ENCODE data around the gene ARHGAP45.
"Not testable (repeated sequence)": the region's sequence is repeated elsewhere in the genome, so short reads cannot be mapped to it uniquely, and the experiment has no call there.

ARHGAP45 gene

DNA sequence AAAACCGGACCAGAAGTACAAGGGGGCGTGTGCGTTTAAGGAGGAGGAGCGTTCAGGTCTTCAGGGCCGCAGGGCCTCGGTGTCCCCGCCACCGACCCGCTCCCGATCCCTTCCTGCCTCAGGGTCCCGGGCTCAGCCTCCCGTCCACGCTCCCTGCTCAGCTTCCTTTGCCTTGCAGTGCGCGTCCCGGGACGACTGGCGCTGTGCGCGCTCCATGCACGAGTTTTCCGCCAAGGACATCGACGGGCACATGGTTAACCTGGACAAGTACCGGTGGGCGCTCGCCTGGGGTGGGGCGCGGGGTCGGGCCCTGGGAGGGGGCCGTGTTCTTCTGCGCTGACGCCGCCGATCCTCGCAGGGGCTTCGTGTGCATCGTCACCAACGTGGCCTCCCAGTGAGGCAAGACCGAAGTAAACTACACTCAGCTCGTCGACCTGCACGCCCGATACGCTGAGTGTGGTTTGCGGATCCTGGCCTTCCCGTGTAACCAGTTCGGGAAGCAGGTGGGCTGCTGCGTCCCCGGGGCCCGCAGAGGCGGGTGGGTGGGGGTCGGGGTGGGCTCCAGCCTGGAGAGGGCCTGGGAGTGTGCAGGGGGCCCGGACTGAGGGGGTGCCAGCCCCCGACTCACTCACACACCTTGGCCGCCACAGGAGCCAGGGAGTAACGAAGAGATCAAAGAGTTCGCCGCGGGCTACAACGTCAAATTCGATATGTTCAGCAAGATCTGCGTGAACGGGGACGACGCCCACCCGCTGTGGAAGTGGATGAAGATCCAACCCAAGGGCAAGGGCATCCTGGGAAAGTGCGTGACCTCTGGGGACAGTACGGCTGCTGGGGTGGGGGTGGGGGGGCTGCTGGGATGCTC is 38.3 kb downstream of the ARHGAP45 start:
- peak; percentile 81 for DNase-seq

DNA sequence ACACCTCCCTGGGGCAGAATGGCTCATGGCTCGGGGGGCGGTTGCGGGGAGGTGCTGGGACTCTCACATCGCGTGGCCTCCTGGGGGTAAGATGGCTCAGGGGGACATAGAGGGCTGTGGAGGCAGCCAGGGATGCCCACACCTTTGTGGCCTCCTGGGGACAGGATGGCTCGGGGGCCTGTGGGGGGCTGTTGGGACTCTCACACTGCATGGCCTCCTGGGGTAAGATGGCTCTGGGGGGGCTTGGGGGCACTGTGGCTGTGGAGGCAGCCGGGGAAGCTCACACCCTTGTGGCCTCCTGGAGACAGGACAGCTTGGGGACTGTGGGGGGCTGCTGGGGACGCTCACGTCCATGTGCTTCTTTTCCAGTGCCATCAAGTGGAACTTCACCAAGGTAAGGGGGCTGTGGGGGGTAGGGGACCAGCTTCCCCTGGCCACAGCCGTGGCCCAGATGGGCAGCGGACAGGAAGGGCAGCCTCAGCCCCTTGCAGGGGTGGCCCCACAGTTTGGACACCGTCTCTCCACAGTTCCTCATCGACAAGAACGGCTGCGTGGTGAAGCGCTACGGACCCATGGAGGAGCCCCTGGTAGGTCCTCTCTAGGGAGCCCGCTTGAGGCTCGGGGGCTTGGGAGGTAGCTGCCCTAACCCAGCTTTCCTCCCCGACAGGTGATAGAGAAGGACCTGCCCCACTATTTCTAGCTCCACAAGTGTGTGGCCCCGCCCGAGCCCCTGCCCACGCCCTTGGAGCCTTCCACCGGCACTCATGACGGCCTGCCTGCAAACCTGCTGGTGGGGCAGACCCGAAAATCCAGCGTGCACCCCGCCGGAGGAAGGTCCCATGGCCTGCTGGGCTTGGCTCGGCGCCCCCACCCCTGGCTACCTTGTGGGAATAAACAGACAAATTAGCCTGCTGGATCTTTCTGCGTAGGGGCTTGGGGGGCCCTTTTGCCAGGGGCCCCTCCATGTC is 39.2 kb downstream of the ARHGAP45 start:
- DNase-seq: no peak

DNA sequence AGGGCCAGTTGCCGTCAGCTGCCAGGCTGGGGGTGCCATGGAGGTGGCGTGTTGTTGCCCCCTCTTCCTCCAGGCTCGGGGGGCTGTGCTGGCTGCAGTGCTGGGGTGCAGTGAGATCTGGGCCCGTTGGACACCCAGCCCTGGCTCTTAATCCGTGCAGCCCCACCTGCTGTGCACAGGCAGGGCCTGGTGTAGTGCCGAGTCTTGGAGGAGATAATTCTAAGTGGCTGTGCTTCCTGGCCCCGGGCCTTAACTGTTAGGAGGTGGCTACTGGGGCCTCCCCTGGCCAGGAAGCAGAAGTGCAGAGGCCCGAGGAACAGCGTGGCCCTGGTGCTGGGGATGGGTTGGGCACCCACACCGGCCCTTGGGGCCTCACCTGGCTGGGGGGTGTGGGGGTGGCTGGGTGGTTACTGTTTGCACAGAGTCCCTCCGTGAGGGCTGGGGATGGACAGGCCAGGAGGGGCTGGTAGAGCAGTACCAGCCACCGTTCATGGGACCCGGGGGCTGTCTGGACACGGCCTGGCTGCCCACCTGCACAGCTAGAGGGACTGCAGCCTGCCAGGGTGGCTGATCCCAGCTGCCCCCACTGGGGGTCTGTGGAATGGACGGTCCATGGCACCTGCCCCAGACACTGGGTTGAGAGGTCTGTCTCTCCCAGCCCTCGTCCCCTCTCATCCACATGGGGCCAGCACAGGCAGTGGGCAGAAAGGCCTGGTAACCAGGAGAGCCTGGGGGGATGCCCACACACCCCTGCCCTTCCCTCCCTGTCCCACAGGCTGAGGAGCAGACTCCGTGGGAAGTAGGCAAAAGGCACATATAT is 40.1 kb downstream of the ARHGAP45 start:
- DNase-seq: no peak

DNA sequence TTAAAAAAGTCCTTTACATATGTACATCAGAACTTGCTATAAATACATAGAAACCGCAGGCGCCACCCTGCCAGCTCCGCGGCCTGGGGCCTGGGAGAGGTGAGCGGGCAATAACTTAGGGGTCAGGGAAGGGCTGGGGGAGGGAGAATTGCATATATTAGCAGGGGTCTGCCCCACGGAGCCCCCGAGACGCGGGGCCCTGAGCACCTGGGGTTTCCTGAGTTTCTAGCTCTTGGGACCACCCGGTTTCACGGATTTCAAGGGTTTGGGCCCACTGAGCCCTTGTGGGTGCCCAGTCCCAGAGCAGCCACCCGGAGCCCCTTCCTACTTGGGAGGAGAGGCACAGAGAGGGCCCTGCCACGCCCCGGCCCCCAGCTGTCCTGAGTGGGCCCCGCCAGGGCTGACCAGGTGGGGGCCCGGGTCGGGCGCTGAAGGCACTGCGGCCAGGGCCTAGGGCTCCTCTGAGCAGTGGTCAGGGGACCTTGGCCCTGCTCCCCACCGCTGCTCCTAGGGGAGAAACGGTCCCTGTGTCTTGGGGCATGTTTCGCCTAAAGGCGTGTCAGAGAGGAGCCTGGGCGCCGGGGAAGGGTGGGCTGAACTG is 40.8 kb downstream of the ARHGAP45 start:
- DNase-seq: no peak

DNA sequence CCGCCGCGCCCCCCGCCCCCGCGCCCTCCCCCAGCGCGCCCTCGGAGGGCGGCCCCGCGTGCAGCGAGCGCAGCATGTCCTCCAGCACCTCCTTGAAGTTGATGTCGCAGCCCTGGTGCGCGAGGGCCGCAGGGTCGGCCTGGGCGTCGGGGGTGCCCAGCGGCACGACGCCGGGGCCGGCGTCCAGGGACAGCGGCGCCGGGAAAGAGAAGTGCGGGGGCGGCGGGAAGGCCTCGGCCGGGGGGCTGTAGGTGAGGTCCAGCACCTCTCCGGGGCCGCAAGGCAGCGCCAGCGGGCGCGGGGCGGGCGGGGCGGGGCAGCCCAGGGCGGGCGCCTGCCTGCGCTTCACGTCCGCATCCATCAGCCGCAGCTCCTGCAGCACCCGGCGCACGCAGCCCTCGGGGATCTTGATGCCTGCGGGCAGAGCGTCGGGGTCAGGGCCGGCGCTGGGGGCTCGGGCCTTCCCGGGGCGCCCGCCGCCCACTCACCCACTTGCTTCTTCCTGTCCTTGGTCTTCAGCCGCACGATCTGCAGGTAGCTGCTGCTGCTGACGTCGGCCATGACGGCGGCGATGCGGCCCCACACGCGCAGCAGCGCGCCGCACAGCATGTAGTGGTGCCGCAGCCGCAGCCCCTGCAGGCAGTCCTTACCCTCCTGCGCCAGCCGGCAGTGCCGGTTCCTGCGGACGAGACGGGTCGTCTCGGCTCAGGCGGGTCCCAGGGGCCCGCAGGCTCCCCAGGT is 41.5 kb downstream of the ARHGAP45 start:
- DNase-seq: no peak

DNA sequence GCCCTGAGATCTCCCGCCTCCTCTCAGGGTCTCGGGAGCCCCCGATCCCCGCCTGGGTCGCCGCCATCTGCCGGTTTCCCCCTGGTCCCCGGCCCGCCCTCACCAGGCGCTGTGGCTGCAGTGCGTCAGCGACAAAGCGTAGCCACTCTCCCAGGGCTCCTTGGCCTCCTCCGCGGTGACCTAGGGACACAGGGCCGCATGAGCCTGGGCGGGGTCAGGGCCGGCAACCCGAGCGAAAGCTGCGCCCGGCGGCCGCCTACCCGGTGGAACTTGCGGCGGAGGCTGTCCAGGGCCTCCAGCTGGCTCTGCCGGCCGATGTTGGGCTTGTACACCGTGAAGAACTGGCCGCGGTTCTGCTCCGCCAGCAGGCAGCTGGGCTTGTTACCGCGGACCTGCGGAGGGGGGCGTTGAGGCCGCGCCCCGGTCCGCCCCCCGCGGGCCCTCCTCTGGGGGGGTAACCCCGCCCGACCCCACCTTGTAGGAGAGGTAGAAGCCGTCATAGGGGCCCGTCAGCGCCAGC is 42.1 kb downstream of the ARHGAP45 start:
- no peak for DNase-seq

DNA sequence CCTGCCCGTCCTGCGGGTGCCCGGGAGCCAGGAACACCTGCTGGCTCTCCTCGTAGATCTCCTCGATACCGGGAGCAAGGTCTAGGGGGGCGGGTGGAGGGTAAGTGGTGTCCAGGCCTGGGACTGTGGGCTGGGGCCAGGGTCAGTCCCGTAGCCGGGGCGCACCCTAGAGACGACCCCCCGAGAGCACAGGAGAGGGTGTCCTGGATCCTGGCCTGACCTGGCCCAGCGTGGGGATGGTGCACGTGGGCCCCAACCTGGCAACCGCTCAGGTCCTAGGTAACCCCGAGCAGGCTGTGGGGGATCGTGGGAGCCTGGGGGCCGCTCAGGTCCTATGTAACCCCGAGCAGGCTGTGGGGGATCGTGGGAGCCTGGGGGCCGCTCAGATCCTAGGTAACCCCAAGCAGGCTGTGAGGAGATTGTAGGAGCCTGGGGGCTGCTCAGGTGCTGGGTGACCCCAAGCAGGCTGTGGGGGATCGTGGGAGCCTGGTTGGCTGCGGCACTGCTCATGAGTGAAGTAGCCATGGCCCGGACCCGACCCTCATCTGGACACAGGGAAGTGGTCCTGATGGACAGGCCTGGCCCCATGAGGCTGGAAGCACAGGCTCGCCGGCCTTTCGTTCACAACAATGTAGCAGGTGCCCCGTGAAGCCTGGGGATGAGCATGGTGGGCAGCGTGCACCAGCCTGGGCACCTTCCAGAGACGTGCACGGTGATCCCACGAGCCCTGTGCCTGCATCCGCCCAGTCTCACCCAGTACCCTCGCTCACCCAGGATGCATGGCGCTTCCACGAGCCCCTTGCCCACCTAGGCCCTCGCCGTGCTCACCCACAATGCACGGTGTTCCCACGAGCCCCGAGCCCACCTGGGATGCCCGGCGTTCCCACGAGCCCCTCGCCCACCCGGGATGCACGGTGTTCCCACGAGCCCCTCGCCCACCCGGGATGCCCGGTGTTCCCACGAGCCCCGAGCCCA is 43.0 kb downstream of the ARHGAP45 start:
- DNase-seq: no peak

DNA sequence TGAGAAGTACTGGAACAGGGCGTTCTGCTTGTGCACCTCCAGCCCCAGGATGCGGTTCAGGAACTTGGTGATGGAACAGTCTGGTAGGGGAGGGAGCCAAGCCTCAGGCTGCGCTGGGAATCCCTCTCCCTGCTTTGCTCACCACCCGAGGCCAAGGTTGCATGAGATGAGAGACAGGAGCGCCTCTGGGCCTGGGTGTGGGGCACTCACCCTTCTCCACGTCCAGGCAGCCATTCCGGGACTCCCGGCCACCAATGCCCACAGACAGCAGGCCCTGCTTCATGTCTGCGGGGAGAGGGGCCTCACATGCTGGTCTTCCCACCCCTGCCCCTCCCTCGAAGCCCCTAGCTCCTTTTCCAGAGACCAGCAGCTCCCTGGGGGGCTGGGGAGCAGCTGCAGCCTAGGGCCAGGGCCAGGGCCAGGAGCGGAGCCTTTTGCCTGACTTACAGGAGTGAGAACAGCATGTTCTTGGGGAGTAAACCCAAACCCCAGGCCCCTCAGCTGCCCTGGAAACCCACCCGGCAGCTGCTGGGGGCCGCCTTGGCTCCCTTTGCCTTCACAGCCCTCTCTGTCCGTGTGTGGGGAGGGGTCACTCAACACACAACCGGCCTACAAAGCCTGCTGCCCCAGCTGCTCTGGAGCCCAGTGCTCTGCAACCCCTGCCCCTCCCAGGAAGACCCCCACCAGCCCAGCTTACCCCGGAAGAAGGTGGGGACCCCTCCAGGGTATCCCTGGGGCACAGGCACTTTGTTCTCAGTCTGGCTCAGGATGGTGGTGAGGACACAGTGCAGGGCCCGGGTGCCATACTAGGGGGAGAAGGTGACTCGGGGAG is 44.1 kb downstream of the ARHGAP45 start:
- DNase-seq: peak; percentile 51

DNA sequence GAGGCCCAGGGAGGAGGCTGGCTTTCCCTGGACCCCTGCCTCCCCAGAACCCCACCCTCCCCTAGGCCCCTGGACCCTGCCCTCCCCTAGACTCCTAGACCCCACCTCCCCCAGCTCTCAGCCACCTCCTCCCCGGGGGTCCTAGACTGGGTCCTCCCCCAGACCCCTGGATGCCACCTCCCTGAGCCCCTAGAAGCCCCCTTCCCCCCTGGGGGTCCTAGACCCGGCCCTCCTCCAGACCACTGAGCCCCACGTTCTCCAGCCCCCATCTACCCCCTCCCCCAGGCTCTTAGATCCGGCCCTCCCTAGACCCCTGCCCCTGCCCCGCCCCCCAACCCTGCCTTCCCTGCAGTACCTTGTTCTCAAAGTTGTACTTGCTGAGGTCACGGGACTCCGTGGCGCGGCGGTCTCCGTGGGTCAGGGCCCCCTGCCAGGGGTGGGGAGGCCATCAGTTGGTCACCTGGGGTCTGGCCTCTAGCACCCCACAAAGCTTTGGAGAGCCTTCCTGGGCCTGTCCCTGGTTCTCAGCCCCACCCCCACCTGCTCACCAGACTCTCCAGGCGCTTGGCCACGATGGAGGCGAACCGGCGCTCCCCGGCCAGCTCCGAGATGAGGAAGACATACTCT is 44.8 kb downstream of the ARHGAP45 start:
- DNase-seq: no peak

DNA sequence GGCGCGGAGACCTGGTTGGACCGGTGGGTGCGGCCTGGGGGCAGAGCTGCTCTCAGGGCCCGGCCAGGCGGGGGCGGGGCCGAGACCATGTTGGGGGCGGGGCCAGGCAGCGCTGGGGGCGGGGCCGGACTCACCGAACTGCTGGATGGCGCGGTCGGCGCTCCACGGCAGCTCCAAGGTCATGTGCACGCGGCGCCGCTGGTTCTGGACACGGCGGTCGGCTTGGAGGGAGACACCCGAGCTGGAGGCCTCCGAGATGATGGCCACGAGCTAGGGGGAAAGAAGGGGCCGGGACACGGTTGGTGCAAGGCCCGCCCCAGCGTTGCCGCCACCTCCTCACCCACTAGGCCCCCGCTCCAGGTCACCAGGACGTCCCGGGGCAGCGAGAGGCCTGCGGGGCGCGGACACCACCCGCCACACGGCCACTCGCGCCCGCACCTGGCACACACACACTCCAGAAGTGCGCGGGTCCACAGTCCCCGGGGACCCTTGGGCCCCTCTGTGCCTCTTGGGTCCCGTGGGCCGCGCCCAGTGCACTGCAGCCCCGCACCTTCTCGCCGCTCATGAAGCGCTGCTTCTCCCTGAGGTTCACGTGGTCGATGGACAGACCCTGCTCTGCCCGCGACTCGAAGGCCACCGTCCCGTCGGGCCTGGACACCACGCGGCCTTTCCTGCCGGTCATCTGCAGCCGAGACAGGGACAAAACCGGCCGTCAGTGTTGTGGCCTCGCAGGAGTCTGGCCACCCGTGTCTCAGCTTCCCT is 45.5 kb downstream of the ARHGAP45 start:
- no peak for DNase-seq

DNA sequence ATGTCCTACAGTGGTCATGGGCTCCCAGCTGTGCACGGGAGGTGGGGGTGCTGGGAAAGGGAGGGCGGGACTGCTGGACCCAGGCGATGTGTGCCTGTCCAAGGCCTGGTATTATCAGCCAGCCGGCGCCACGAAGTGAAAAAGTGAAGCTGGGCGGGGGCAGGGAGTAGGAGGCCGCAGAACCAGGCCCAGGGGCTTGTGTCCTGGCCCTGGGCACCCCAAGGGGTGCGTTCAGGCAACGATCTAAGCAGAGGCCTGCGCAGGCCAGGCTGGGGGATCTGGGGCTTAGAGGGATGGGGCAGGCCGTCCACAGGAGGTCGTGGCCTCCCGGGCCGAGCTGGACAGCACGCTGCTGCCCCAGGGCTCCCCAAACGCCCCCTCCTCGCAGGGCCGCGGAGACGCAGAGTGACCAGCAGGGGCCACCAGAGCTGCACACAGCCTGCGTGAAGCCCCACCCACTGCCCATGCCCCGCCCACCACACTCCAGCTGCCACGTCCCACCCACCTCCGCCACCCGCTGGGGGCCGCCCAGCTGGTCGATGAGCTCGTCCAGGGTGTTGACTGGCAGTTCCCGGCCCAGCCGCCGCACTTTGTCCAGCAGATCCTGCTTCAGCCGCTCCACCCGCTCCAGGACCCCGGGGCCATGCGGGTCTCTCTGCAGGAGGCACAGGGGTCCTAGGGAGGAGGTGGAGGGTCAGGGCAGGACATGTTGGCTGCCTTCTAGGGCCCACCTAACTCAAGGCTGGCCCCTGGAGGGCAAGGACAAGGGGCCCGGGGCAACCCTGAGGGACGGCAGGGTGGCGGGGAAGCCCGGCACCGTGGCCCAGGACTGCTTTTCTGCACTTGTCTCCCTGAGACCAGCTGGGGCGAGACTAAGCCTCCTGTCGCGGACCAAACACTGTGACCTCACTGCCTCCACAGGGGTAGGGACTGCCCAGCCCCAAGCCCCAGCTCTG is 46.3 kb downstream of the ARHGAP45 start:
- peak; percentile 91 for DNase-seq

DNA sequence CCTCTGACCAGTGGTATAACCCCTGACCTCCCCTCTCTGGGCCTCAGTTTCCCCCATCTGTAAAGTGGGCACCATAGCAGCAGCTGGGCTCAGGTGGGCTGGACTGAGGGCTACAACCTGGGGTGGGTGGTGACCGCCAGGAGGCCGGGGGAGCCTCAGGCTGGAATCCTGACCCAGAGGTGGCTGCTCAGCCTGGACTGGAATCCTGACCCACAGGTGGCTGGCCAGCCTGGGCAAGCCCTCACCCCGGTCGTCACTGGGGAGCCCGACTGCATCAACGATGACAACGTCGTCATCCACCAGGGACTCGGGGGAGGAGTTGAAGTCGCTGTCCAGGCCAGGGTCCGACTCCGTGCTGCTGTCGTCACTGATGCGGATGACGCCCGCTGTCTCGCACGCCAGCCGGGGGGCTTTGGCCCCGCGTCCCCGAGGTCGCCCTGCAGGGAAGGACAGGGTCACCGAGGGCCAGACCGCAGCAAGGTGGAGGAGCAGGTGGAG is 47.1 kb downstream of the ARHGAP45 start:
- DNase-seq: no peak

DNA sequence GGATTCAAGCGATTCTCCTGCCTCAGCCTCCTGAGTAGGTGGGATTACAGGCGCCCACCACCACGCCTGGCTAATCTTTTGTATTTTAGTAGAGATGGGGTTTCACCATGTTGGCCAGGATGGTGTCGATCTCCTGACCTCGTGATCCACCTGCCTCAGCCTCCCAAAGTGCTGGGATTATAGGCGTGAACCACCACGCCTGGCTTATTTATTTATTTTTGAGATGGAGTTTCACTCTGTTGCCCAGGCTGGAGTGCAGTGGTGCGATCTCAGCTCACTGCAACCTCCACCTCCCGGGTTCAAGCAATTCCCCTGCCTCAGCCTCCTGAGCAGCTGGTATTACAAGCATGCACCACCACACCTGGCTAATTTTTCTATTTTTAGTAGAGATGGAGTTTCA is 47.8 kb downstream of the ARHGAP45 start:
- not testable (repeated sequence) for DNase-seq

DNA sequence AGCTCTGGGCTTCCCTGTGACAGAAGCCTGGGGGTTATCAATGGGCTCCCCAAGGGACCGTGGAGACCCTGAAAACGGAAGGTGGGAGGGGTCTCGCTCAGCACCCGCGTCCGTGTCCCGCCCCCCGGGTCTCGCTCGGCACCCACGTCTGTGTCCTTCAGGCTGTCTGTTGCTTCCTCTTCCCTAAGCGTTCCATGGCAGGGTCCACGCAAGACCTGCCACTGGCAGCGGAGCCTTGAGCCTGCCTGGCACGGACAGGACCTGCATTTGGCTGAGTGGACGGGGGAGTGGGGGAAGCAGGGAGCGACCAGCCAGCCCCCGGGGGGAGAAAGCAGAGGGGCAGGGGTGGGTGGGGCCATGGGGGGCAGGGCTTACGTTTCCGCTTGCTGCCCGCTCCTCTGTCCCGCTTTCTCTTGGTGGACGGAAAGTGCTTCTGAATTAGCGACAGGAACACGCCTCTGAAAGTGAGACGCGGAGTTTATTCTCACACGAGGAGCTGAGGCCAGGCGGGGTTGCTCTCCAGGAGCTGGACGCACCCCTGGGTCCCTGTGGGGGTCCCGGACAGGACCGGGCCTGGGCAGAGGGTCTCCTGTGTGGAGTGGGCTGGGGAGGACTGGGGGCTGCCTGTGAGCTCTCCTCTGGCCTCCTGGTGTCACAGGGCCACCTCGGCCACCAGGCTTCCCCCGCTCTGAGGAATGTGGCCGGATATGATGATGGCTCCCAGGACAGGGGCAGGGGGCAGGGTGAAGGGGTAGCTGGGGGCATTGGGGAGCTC is 48.9 kb downstream of the ARHGAP45 start:
- DNase-seq: no peak

DNA sequence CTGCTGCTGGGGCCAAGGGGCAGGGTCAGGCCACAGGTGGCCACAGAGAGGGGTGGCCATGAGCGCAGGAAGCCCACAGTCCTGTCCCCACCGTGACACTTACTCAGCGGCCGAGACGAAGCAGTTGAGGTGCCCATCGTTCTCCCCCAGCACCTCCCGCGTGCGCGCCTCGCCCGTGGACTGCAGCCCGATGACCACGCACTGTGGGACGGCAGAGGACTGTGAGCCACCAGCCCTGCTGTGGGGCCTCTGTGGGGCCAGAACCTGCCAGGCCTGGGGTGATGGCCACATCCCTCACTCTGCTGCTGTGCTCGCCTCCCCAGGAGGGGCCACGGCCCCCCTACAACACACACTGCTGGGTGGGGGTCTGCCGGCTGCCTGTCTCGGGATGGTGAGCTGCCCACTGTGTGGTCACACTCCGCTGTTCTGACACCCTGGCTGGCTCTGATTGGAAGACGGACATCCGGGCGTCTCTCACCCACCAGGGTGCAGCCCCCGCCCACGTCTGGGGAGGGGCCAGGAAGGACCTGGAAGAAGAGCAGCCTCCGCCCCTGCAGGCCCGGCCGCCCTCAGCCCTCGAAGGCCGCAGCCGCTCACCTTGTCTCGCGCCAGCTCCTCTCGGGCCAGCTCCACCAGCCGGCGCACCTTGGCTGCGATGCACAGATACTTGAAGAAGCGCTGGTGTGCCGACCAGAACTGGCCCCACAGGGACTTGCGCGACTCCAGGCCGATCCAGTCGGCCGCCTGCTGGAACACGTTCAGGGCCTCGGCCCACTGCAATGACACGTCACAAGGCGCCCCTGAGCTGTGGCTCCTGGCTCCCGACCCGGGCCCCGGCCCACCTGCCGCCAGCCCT is 50.0 kb downstream of the ARHGAP45 start:
- no peak for DNase-seq

Data from retina (tissue), 1 donor.